Osteoblast (primary cell): ENCODE measurements around the gene NUP37. TPM values are rescaled to one million over a fixed set of nuclear protein-coding genes. Genes with fewer than 3 reads are reported as not detected.
A peak's percentile ranks its signal among the peaks of the same experiment; 100 is the strongest.
"Not testable (repeated sequence)": the region's sequence is repeated elsewhere in the genome, so short reads cannot be mapped to it uniquely, and the experiment has no call there.

Experiments used
- DNase-seq: peaks from one replicate; pipeline ENCODE4 v3.0.0; 2011; ENCODE audit warnings: low spot score, mixed read lengths; ENCODE audit not compliant: insufficient read length; ENCODE audit errors: missing footprints
- H2AFZ ChIP-seq: 2 replicates; pipeline ENCODE4 v1.6.0; 2011; ENCODE audit warnings: mild to moderate bottlenecking, low read length
- H3K27ac ChIP-seq: 2 replicates; pipeline ENCODE4 v1.5.1; 2011; ENCODE audit warnings: mild to moderate bottlenecking, low read depth, low read length, moderate library complexity
- H3K27me3 ChIP-seq: 2 replicates; pipeline ENCODE4 v1.6.0; 2012; ENCODE audit warnings: mild to moderate bottlenecking, control low read depth, inconsistent platforms, low read length, moderate library complexity; ENCODE audit not compliant: insufficient read depth
- H3K36me3 ChIP-seq: 2 replicates; pipeline ENCODE4 v1.5.1; 2011; ENCODE audit warnings: mild to moderate bottlenecking, low read length, control low read depth, moderate library complexity; ENCODE audit not compliant: insufficient read depth
- H3K4me1 ChIP-seq: 2 replicates; pipeline ENCODE4 v1.5.1; 2011; ENCODE audit warnings: mild to moderate bottlenecking, low read length, control low read depth, moderate library complexity; ENCODE audit not compliant: insufficient read depth
- H3K4me2 ChIP-seq: 2 replicates; pipeline ENCODE4 v1.6.0; 2011; ENCODE audit warnings: mild to moderate bottlenecking, low read length; ENCODE audit not compliant: insufficient read depth
- H3K4me3 ChIP-seq: fragments of 200-600 bp; sonication (generic); 3 replicates; pipeline ENCODE4 v1.5.1; 2012; ENCODE audit warnings: mild to moderate bottlenecking, low read length, inconsistent platforms; ENCODE audit not compliant: insufficient read depth
- H3K79me2 ChIP-seq: 2 replicates; pipeline ENCODE4 v1.6.0; 2012; ENCODE audit warnings: mild to moderate bottlenecking, low read length, control low read depth, inconsistent platforms; ENCODE audit not compliant: insufficient read depth
- H3K9me3 ChIP-seq: 2 replicates; pipeline ENCODE4 v1.5.1; 2011; ENCODE audit warnings: low read depth, low read length, control low read depth
- H4K20me1 ChIP-seq: 2 replicates; pipeline ENCODE4 v1.6.0; 2012; ENCODE audit warnings: mild to moderate bottlenecking, low read length, control low read depth; ENCODE audit not compliant: insufficient read depth
- CTCF ChIP-seq: IDR thresholded peaks from 2 replicates; pipeline ENCODE4 v1.5.1; 2011; ENCODE audit warnings: mild to moderate bottlenecking, low read depth, low read length, moderate library complexity; ENCODE audit errors: extremely low read depth
- total RNA-seq: library from RNA; depleted of rRNA; stranded (reverse); fragments of >200 nt; gene quantifications from 2 replicates; pipeline ENCODE4 v1.2.3, GENCODE V29; 2012

The NUP37 gene
- total RNA-seq, 1 donor, result 24.6 TPM

DNA sequence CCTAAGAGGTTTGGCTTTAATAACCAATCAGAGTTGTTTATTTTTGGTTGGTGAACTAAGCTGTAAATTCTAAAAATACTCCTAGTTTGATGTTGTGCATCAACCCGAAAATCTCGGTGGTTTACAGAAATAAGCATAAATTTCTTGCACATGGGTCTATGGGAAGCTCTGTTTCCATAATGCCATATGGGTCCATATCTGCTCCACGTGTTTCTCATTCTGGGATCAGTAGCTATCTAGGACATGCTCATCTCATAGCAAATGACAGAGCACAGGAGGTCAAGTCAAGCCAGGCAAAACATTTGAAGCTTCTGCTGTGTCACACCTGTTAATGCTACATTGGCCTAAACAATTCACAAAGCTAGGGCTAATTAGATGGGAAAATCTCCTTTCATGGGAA is 23.1 kb downstream of the NUP37 start:
- Histone ChIP-seq H3K4me2 (no peak overlapping the region), H3K4me3 (no peak overlapping the region), H2AFZ (no peak overlapping the region), H4K20me1 (no peaks in the 10 kb centered on the region), H3K79me2 (no peaks in the 10 kb centered on the region), H3K36me3 (peaks cover 11% of the 10 kb centered on the region), H3K9me3 (no peaks in the 10 kb centered on the region), H3K27ac (no peak overlapping the region), H3K27me3 (no peaks in the 10 kb centered on the region), H3K4me1 (peaks cover 8% of the 10 kb centered on the region)
- DNase-seq, result no peak
- TF ChIP-seq CTCF, result no peak

DNA sequence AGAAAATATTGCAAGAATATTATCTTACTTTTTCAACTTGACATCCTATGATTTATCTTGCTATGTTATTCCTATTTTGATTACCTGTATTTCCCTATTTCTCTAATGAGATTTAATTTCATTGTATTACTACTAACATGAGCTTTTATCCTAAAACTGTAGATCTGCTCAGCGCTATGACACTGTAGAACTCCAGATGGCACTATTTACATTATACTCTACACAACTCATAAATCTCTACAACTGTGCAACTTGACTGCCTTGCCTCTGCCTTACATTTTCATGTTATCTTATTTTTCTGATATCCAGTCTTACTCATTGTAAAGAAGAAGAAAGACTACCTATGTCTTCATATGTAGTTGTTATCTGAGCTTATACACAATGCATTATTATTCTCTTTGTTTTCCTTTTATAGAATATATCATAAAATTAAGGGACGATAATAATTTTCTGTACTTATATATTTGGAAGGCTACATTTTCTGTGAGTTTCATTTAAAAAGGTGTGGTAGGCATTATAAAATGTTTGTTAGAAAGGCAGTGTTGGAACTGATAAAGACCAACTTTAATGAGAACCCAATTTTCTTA is 24.1 kb downstream of the NUP37 start:
- Histone ChIP-seq H3K36me3 (peaks cover 11% of the 10 kb centered on the region), H3K4me3 (no peak overlapping the region), H3K79me2 (no peaks in the 10 kb centered on the region), H2AFZ (no peak overlapping the region), H3K27ac (no peak overlapping the region), H3K27me3 (no peaks in the 10 kb centered on the region), H4K20me1 (no peaks in the 10 kb centered on the region), H3K4me2 (no peak overlapping the region), H3K9me3 (no peaks in the 10 kb centered on the region), H3K4me1 (peaks cover 8% of the 10 kb centered on the region)
- TF ChIP-seq CTCF, result peak; percentile 57
- DNase-seq, result no peak

DNA sequence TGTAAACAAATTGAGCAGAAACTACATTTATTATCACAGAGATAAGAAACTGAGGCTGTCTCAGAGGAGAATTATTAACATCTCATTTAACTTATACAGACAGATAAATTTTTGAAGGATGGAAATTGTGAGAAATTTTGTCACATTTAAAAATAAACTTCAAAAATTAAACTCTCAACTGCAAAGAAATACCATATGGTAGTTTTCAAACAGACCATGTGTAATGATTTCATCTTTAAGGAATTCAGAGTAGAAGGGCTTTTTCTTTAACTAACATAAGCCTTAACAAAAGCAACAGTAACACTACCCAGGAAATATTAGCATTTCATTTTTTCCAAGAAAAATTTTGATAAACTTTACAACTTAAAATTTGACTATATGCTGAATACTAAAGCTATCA is 26.6 kb downstream of the NUP37 start:
- no peak for TF ChIP-seq CTCF
- Histone ChIP-seq H3K4me2 (no peak overlapping the region), H3K36me3 (peaks cover 4% of the 10 kb centered on the region), H3K27ac (peak overlapping the region; percentile 41), H3K4me1 (peaks cover 8% of the 10 kb centered on the region), H4K20me1 (no peaks in the 10 kb centered on the region), H3K79me2 (no peaks in the 10 kb centered on the region), H2AFZ (no peak overlapping the region), H3K27me3 (no peaks in the 10 kb centered on the region), H3K9me3 (no peaks in the 10 kb centered on the region), H3K4me3 (no peak overlapping the region)
- DNase-seq, result no peak

DNA sequence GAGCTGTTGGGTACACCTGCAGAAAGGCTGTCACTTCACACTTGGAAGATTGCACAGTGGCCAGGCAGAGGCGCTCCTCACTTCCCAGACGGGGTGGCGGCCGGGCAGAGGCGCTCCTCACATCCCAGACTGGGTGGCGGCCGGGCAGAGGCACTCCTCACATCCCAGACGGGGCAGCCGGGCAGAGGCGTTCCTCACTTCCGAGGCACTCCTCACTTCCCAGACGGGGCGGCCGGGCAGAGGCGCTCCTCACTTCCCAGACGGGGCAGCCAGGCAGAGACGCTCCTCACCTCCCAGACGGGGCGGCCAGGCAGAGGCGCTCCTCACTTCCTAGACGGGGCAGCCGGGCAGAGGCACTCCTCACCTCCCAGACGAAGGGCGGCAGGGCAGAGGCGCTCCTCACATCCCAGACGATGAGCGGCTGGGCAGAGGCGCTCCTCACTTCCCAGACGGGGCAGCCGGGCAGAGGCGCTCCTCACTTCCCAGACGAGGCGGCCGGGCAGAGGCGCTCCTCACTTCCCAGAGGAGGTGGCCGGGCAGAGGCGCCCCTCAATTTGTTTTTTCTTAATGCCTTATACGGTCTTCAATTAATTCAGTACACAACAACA is 30.6 kb downstream of the NUP37 start:
- not testable (repeated sequence) for H3K27me3 ChIP-seq, H4K20me1 ChIP-seq, H3K27ac ChIP-seq, H3K4me1 ChIP-seq, H3K9me3 ChIP-seq, H3K4me3 ChIP-seq, H3K36me3 ChIP-seq, H2AFZ ChIP-seq, DNase-seq, H3K79me2 ChIP-seq, H3K4me2 ChIP-seq
